OCI-LY1 (cell line): ENCODE data around the gene LIMS1.

Source experiments
- H2AFZ ChIP-seq: fragments of 200-600 bp; sonication (generic), shearing (Covaris generic); 2 replicates; pipeline ENCODE4 v1.6.0; 2014; ENCODE audit warnings: antibody characterized with exemption, mild to moderate bottlenecking, low read length
- H3F3A ChIP-seq: fragments of 200-600 bp; sonication (generic), shearing (Covaris generic); 2 replicates; pipeline ENCODE4 v1.6.0; 2014; ENCODE audit warnings: mild to moderate bottlenecking, antibody characterized with exemption, low read length, moderate library complexity; ENCODE audit not compliant: insufficient read depth
- H3K27ac ChIP-seq: fragments of 200-600 bp; sonication (generic); 2 replicates; pipeline ENCODE4 v1.5.1; 2014; ENCODE audit warnings: low read length, mixed run types, mild to moderate bottlenecking, low read depth; ENCODE audit not compliant: poor library complexity, severe bottlenecking
- H3K27me3 ChIP-seq: fragments of 200-600 bp; sonication (generic); 2 replicates; pipeline ENCODE4 v1.6.0; 2014; ENCODE audit warnings: antibody characterized with exemption, mild to moderate bottlenecking, low read length, moderate library complexity; ENCODE audit not compliant: insufficient read depth
- H3K36me3 ChIP-seq: fragments of 200-600 bp; sonication (generic); 2 replicates; pipeline ENCODE4 v1.6.1; 2014; ENCODE audit warnings: mild to moderate bottlenecking, antibody characterized with exemption, low read length, moderate library complexity, mixed read lengths; ENCODE audit not compliant: insufficient read depth
- H3K4me1 ChIP-seq: fragments of 200-600 bp; sonication (generic); 2 replicates; pipeline ENCODE4 v1.5.1; 2014; ENCODE audit warnings: mild to moderate bottlenecking, low read length, moderate library complexity; ENCODE audit not compliant: insufficient read depth, severe bottlenecking
- H3K4me2 ChIP-seq: fragments of 200-600 bp; sonication (generic), shearing (Covaris generic); 2 replicates; pipeline ENCODE4 v1.6.1; 2014; ENCODE audit warnings: low read length
- H3K4me3 ChIP-seq: fragments of 200-600 bp; sonication (generic); 2 replicates; pipeline ENCODE4 v1.5.1; 2014; ENCODE audit warnings: low read length, low read depth, mild to moderate bottlenecking, mixed read lengths; ENCODE audit not compliant: poor library complexity, severe bottlenecking
- H3K79me2 ChIP-seq: fragments of 200-600 bp; shearing (Covaris generic); 2 replicates; pipeline ENCODE4 v1.6.1; 2016; ENCODE audit warnings: mixed run types, low read length, mixed read lengths; ENCODE audit not compliant: insufficient read depth
- H3K9ac ChIP-seq: fragments of 200-600 bp; sonication (generic), shearing (Covaris generic); 2 replicates; pipeline ENCODE4 v1.6.1; 2014; ENCODE audit warnings: mild to moderate bottlenecking, low read length, mixed read lengths
- H3K9me2 ChIP-seq: fragments of 200-600 bp; sonication (generic), shearing (Covaris generic); 2 replicates; pipeline ENCODE4 v1.6.1; 2014; ENCODE audit warnings: low read depth, mild to moderate bottlenecking, low read length, mixed read lengths
- H3K9me3 ChIP-seq: fragments of 200-600 bp; shearing (Covaris generic); 2 replicates; pipeline ENCODE4 v1.6.1; 2014; ENCODE audit warnings: low read length, mixed read lengths
- H4K20me1 ChIP-seq: fragments of 200-600 bp; sonication (generic), shearing (Covaris generic); 2 replicates; pipeline ENCODE4 v1.6.0; 2016; ENCODE audit warnings: mild to moderate bottlenecking, low read length; ENCODE audit not compliant: insufficient read depth
- CTCF ChIP-seq: fragments of 200-600 bp; sonication (generic), shearing (Covaris generic); IDR thresholded peaks from 2 replicates; pipeline ENCODE4 v1.5.1; 2017; ENCODE audit warnings: mild to moderate bottlenecking, antibody characterized with exemption, low read length, moderate library complexity, mixed read lengths
- EZH2 ChIP-seq: fragments of 200-600 bp; sonication (generic), shearing (Covaris generic); IDR thresholded peaks from 2 replicates; pipeline ENCODE4 v1.8.0; 2017; ENCODE audit warnings: borderline replicate concordance, mixed run types, mild to moderate bottlenecking, antibody characterized with exemption, low read length, moderate library complexity, mixed read lengths

The LIMS1 gene

GRCh38 chr2:108616751-108617161 lies 82.5 kb downstream of the LIMS1 start:
- Histone ChIP-seq H2AFZ (no peak overlapping the region), H3F3A (0 out of 2 replicates have a peak, but pooled peaks cover 3% of the 10 kb centered on the region), H3K4me3 (no peak overlapping the region), H3K9me3 (no peaks in the 10 kb centered on the region), H3K27ac (peak overlapping the region; percentile 89), H3K4me2 (no peak overlapping the region; the same call in 1 of the 2 replicates), H3K36me3 (no peaks in the 10 kb centered on the region), H3K9me2 (no peaks in the 10 kb centered on the region), H4K20me1 (no peaks in the 10 kb centered on the region), H3K4me1 (peaks cover 98% of the 10 kb centered on the region), H3K79me2 (no peaks in the 10 kb centered on the region), H3K9ac (no peak overlapping the region; the same call in 1 of the 2 replicates), H3K27me3 (no peaks in the 10 kb centered on the region)
- no peak for TF ChIP-seq EZH2

GRCh38 chr2:108617617-108618016 lies 83.3 kb downstream of the LIMS1 start:
- Histone ChIP-seq H3K9me2 (no peaks in the 10 kb centered on the region), H3K27ac (peak overlapping the region; percentile 89), H3K36me3 (no peaks in the 10 kb centered on the region), H3K79me2 (peaks cover 9% of the 10 kb centered on the region), H3K9ac (no peak overlapping the region), H3K4me2 (no peak overlapping the region), H3F3A (no peaks in the 10 kb centered on the region), H2AFZ (no peak overlapping the region), H3K9me3 (no peaks in the 10 kb centered on the region), H3K4me3 (no peak overlapping the region), H3K4me1 (peaks cover 93% of the 10 kb centered on the region), H4K20me1 (no peaks in the 10 kb centered on the region), H3K27me3 (no peaks in the 10 kb centered on the region)
- TF ChIP-seq CTCF (no peak), EZH2 (no peak)

DNA sequence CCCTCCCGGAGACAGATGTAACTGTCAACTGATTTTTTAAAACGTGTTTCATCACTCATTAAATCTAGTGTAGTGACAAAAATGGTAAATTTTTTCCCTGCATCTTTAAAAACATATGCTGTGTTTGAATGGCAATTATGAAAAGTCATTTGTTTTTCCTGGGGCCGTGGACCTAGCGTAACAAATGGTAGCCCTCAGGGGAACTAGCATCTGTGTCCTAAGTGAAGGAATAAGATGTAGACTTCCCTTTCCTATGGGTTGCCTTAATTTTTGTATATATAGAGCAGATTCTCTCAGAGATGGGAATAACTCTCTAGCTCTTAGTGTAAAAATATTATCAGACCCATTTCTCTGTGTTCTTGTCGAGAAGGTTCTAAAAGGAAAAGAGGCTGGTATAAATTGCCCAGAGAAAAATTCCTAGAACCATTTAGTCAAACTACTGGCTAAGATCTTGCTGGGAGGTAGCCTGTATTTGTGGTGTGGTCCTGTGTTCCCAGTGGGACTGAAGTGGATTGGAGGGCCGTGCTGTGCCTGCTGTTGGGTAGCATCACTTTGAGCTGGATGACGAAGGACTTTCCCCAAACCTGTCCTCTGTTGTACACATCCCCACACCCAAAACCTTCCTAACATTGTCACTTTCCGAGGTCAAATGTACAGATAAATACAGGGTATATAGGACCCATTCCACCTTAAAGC lies 85.8 kb downstream of the LIMS1 start:
- peaks cover 28% of the 10 kb centered on the region for H3K79me2 ChIP-seq
- peak overlapping the region; percentile 55 for H3K4me2 ChIP-seq
- H3K4me1 ChIP-seq: peaks cover 83% of the 10 kb centered on the region
- peak overlapping the region; percentile 89 for H3K27ac ChIP-seq
- no peaks in the 10 kb centered on the region for H3K27me3 ChIP-seq
- no peaks in the 10 kb centered on the region for H3K9me3 ChIP-seq
- no peaks in the 10 kb centered on the region for H3F3A ChIP-seq
- peak overlapping the region; percentile 12; the same call in 1 of the 2 replicates for H3K9ac ChIP-seq
- TF ChIP-seq EZH2 (no peak), CTCF (no peak)
- no peak overlapping the region for H2AFZ ChIP-seq
- no peaks in the 10 kb centered on the region for H3K36me3 ChIP-seq
- H3K9me2 ChIP-seq: no peaks in the 10 kb centered on the region
- H4K20me1 ChIP-seq: no peaks in the 10 kb centered on the region
- H3K4me3 ChIP-seq: peak overlapping the region; percentile 62

DNA sequence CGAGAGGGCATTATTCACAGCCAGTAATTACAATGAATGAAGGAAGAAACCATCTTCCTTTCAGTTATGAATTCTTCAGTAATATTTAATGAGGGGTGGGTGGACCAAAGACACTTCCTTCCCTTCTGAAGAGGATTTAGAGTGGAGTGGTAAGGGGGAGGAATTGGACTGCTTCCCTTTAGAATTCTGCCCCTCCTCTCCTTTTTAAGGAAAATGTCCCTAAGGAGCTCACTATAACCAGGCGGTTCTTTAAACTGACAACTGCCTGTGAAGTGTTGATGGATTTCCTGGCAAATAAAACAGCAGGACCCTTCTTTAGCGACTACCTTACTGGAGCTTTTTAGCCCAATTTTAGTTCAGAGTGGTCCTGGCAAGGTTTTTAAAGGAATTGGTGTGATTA lies 86.4 kb downstream of the LIMS1 start:
- Histone ChIP-seq H3K79me2 (peaks cover 34% of the 10 kb centered on the region), H3K4me1 (peaks cover 83% of the 10 kb centered on the region), H3K4me3 (peak overlapping the region; percentile 62), H3K27me3 (no peaks in the 10 kb centered on the region), H3K36me3 (no peaks in the 10 kb centered on the region), H3K4me2 (peak overlapping the region; percentile 55), H2AFZ (no peak overlapping the region), H3K9me3 (no peaks in the 10 kb centered on the region), H3K27ac (peak overlapping the region; percentile 89), H3F3A (no peaks in the 10 kb centered on the region), H4K20me1 (no peaks in the 10 kb centered on the region), H3K9ac (peak overlapping the region; percentile 12; the same call in 1 of the 2 replicates), H3K9me2 (no peaks in the 10 kb centered on the region)
- TF ChIP-seq EZH2: no peak
